ENCODE measurements around the gene SYTL5.

GRCh38 chrX:38165023-38165422 is 158.7 kb downstream of the SYTL5 start:
- TF ChIP-seq ZNF274 (IDR thresholded peaks at IDR 0.05; ENCODE audit: low read depth, low read length) (no peak), SUZ12 (IDR thresholded peaks at IDR 0.05; ENCODE audit: extremely low read depth, insufficient read depth, insufficient read length) (no peak)
